ENCODE results near the gene MS4A1.

- TF ChIP-seq EZH2 (IDR thresholded peaks at IDR 0.05; ENCODE audit: borderline replicate concordance) (no peak), EZH2phosphoT487 (IDR thresholded peaks at IDR 0.05; ENCODE audit: low read depth, severe bottlenecking, unreplicated experiment) (no peak)
These were observed 26.4 kb upstream of the MS4A1 start, which contains the start of gene MS4A5 for GRCh38 chr11:60429272-60429671.
